SK-N-SH (cell line): ENCODE results near the gene EFHD2. TPM values are rescaled to one million over a fixed set of nuclear protein-coding genes. Genes with fewer than 3 reads are reported as not detected.

Experiments
- CTCF ChIA-PET: fragments of 300-600, 350-600 bp; formaldehyde crosslinking; extraction: SDS; loops from one replicate; lab custom pipeline; 2021; lab: Yijun Ruan, JAX
- POLR2A ChIA-PET: fragments of 350-600 bp; sonication (Branson Sonifier 250); formaldehyde crosslinking; extraction: SDS; loops from one replicate; lab custom pipeline; 2020; ENCODE audit warnings: antibody characterized with exemption, inconsistent platforms; lab: Yijun Ruan, JAX
- DNase-seq: peaks from one replicate; pipeline ENCODE4 v3.0.0; 2012
- H2AFZ ChIP-seq: fragments of 200-600 bp; sonication (generic); 2 replicates; pipeline ENCODE4 v1.8.1; 2016; ENCODE audit warnings: antibody characterized with exemption, mild to moderate bottlenecking, low read depth
- H3F3A ChIP-seq: fragments of 200-600 bp; sonication (generic); replicated peaks from 2 replicates; pipeline ENCODE3; 2016; ENCODE audit warnings: antibody characterized with exemption, mild to moderate bottlenecking; ENCODE audit not compliant: insufficient read depth
- H3K27ac ChIP-seq, 2 experiments: fragments of 200-500 bp in 1 of 2; fragments of 200-600 bp in 1 of 2; sonication (Bioruptor generic) in 1 of 2; sonication (generic), shearing (Covaris generic) in 1 of 2; 2 replicates each; pipeline versions ENCODE4 v1.5.1 to v1.6.1; 2014 to 2016; ENCODE audit warnings: low read depth in 2 of 2, inconsistent platforms in 1 of 2, low read length in 1 of 2, mild to moderate bottlenecking in 1 of 2, mixed read lengths in 1 of 2
- H3K27me3 ChIP-seq: fragments of 200-600 bp; sonication (generic), shearing (Covaris generic); 2 replicates; pipeline ENCODE4 v1.6.1; 2016; ENCODE audit warnings: mixed run types; ENCODE audit not compliant: insufficient read depth
- H3K36me3 ChIP-seq, 2 experiments: fragments of 200-500 bp in 1 of 2; fragments of 200-600 bp in 1 of 2; sonication (Bioruptor generic) in 1 of 2; sonication (generic) in 1 of 2; replicated peaks in 1 of 2; 2 replicates each; pipeline versions ENCODE3 to v1.5.1; 2014 to 2016; ENCODE audit warnings: low read length in 1 of 2, mild to moderate bottlenecking in 1 of 2; ENCODE audit not compliant: insufficient read depth in 2 of 2, control insufficient read depth in 1 of 2
- H3K4me1 ChIP-seq, 2 experiments: fragments of 200-500 bp in 1 of 2; fragments of 200-600 bp in 1 of 2; sonication (Bioruptor generic) in 1 of 2; sonication (generic), shearing (Covaris generic) in 1 of 2; 2 replicates each; pipeline versions ENCODE4 v1.5.1 to v1.6.1; 2014 to 2016; ENCODE audit warnings: low read depth in 1 of 2, low read length in 1 of 2, mixed run types in 1 of 2; ENCODE audit not compliant: insufficient read depth in 2 of 2, control insufficient read depth in 1 of 2
- H3K4me2 ChIP-seq: fragments of 200-600 bp; sonication (generic), shearing (Covaris generic); 2 replicates; pipeline ENCODE4 v1.6.1; 2017; ENCODE audit warnings: mixed run types
- H3K4me3 ChIP-seq, 2 experiments: fragments of 200-500 bp in 1 of 2; fragments of 200-600 bp in 1 of 2; sonication (Bioruptor generic) in 1 of 2; sonication (generic), shearing (Covaris generic) in 1 of 2; 2 replicates each; pipeline versions ENCODE4 v1.5.1 to v1.8.1; 2014 to 2016; ENCODE audit warnings: low read depth in 2 of 2, inconsistent platforms in 1 of 2, low read length in 1 of 2, mild to moderate bottlenecking in 1 of 2, mixed read lengths in 1 of 2, moderate library complexity in 1 of 2
- H3K79me2 ChIP-seq: fragments of 200-600 bp; sonication (generic); 2 replicates; pipeline ENCODE4 v1.8.1; 2017; ENCODE audit warnings: mild to moderate bottlenecking; ENCODE audit not compliant: insufficient read depth
- H3K9ac ChIP-seq: fragments of 200-600 bp; sonication (generic); 2 replicates; pipeline ENCODE4 v1.6.1; 2017; ENCODE audit warnings: mixed run types
- H3K9me2 ChIP-seq: fragments of 200-600 bp; sonication (generic); 2 replicates; pipeline ENCODE4 v1.6.1; 2017; ENCODE audit warnings: mixed run types
- H3K9me3 ChIP-seq: fragments of 200-600 bp; sonication (generic); 2 replicates; pipeline ENCODE4 v1.6.1; 2017; ENCODE audit warnings: mixed run types, mild to moderate bottlenecking, moderate library complexity
- H4K20me1 ChIP-seq: fragments of 200-600 bp; sonication (generic); 2 replicates; pipeline ENCODE4 v1.6.1; 2017; ENCODE audit warnings: mild to moderate bottlenecking, mixed run types; ENCODE audit not compliant: insufficient read depth
- CHD2 ChIP-seq: fragments of 150-350 bp; IDR thresholded peaks from 2 replicates; pipeline ENCODE4 v1.6.1; 2018; ENCODE audit warnings: low read length; ENCODE audit not compliant: partially characterized antibody
- ELF1 ChIP-seq: IDR thresholded peaks from 2 replicates; pipeline ENCODE4 v1.4.0; 2012
- EZH2phosphoT487 ChIP-seq: fragments of 200-600 bp; sonication (generic); IDR thresholded peaks from 2 replicates; pipeline ENCODE4 v1.6.1; 2017; ENCODE audit warnings: low read depth, mixed run types, mild to moderate bottlenecking, antibody characterized with exemption, moderate library complexity, borderline replicate concordance
- FOSL2 ChIP-seq: IDR thresholded peaks from 2 replicates; pipeline ENCODE4 v1.4.0; 2012; ENCODE audit warnings: low read depth, mild to moderate bottlenecking, moderate library complexity, borderline replicate concordance
- FOXJ3 ChIP-seq: sonication (generic); formaldehyde crosslinking; IDR thresholded peaks from 2 replicates; pipeline ENCODE4 v1.5.1; 2020; ENCODE audit warnings: mild to moderate bottlenecking, missing genetic modification reagents
- GABPA ChIP-seq: IDR thresholded peaks from 2 replicates; pipeline ENCODE4 v1.4.0; 2012; ENCODE audit warnings: low read depth, mild to moderate bottlenecking
- GATA2 ChIP-seq: sonication (generic); formaldehyde crosslinking; IDR thresholded peaks from 2 replicates; pipeline ENCODE4 v1.5.0; 2020; ENCODE audit warnings: mild to moderate bottlenecking, missing genetic modification reagents
- IRF3 ChIP-seq: fragments of 150-350 bp; IDR thresholded peaks from 2 replicates; pipeline ENCODE4 v1.6.1; 2016; ENCODE audit warnings: mild to moderate bottlenecking, low read depth, low read length
- MAX ChIP-seq: IDR thresholded peaks from 2 replicates; pipeline ENCODE4 v1.4.0; 2012; ENCODE audit warnings: low read depth
- MXI1 ChIP-seq: IDR thresholded peaks from 2 replicates; pipeline ENCODE4 v1.6.1; 2012; ENCODE audit warnings: mild to moderate bottlenecking, low read depth, low read length, improper control_type of control experiment
- POLR2AphosphoS5 ChIP-seq: IDR thresholded peaks from 2 replicates; pipeline ENCODE4 v1.6.1; 2012; ENCODE audit warnings: low read depth, low read length
- RAD21 ChIP-seq: IDR thresholded peaks from 2 replicates; pipeline ENCODE4 v1.6.1; 2012; ENCODE audit warnings: mild to moderate bottlenecking, low read length
- RCOR1 ChIP-seq: fragments of 150-350 bp; IDR thresholded peaks from 2 replicates; pipeline ENCODE4 v1.6.1; 2017; ENCODE audit warnings: antibody characterized with exemption, low read length
- RFX5 ChIP-seq: IDR thresholded peaks from 2 replicates; pipeline ENCODE4 v1.6.1; 2012; ENCODE audit warnings: mild to moderate bottlenecking, improper control_type of control experiment, low read length
- RXRA ChIP-seq: IDR thresholded peaks from 2 replicates; pipeline ENCODE4 v1.4.0; 2012; ENCODE audit warnings: low read depth, mild to moderate bottlenecking, borderline replicate concordance
- SMC3 ChIP-seq: IDR thresholded peaks from 2 replicates; pipeline ENCODE4 v1.6.1; 2012; ENCODE audit warnings: low read depth, low read length, improper control_type of control experiment
- TAF1 ChIP-seq: IDR thresholded peaks from 2 replicates; pipeline ENCODE4 v1.6.1; 2012; ENCODE audit warnings: low read depth, mild to moderate bottlenecking, low read length, moderate library complexity, borderline replicate concordance
- USF1 ChIP-seq: IDR thresholded peaks from 2 replicates; pipeline ENCODE4 v1.4.0; 2012; ENCODE audit warnings: low read depth, borderline replicate concordance
- WGBS: methylation state at CpG from one replicate; pipeline ENCODE4 v1.1.6; 2017; ENCODE audit warnings: low lambda C conversion rate; 5-methylcytosine and 5-hydroxymethylcytosine counted together
- polyA plus RNA-seq, 3 experiments: library from polyadenylated mRNA; depleted of rRNA; stranded (reverse); fragments of >200 nt; gene quantifications; 2 replicates each; pipeline ENCODE4 v1.2.3, GENCODE V29; 2012
- TF ChIP-seq, protein P1 (sequence below): IDR thresholded peaks from 2 replicates; pipeline ENCODE4 v1.4.0; 2012; ENCODE audit warnings: low read depth, borderline replicate concordance
- TF ChIP-seq, protein P2 (sequence below): fragments of 150-350 bp; IDR thresholded peaks from 2 replicates; pipeline ENCODE4 v1.6.1; 2017; ENCODE audit warnings: antibody characterized with exemption, low read length, low read depth, borderline replicate concordance

Gene EFHD2
- polyA plus RNA-seq, 1 of the 3 experiments (the other 2 are of a cell fraction), result 59.8 TPM

DNA sequence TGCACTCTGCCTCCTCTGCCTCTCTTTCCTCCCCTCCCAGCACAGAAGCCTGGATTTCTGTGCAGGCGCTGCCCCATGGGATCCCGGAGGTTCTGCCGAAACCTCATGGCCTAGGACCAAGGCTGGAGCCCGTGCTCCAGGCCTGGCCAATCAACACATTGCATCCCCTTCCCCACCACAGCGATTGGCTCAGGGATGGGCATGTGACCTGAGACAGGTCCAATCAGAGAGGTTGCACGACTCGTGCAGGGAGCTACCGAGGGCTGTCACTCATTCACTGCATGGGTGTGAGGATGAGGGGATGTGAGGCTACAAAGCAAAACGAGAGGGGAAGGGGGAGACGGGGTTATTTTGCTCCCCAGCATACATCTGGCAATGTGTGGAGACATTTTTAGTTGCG, 62.9 kb downstream of the EFHD2 start:
- no peak overlapping the region for H3K4me2 ChIP-seq
- DNase-seq, result no peak
- no peak overlapping the region for H2AFZ ChIP-seq
- POLR2A ChIA-PET, result no interaction called here
- no peaks in the 10 kb centered on the region for H3K79me2 ChIP-seq
- no peaks in the 10 kb centered on the region for H4K20me1 ChIP-seq
- no peaks in the 10 kb centered on the region for H3K9me2 ChIP-seq
- H3K9ac ChIP-seq, result no peak overlapping the region
- H3K4me3 ChIP-seq, result no peak overlapping the region
- 82% methylated on average over 11 of the region's 11 CpGs for WGBS
- H3F3A ChIP-seq, result no peaks in the 10 kb centered on the region
- no peaks in the 10 kb centered on the region for H3K27me3 ChIP-seq
- peaks cover 0 to 2% of the 10 kb centered on the region in 2 experiments; a peak in 1 of 4 replicates for H3K4me1 ChIP-seq
- CTCF ChIA-PET, result interaction anchor here (1.0 kb wide), 1 partner anchor 168 kb away, joined by 3 read pairs; no protein-coding TSS in a partner anchor
- H3K27ac ChIP-seq, result no peak overlapping the region
- H3K9me3 ChIP-seq, result no peaks in the 10 kb centered on the region
- TF ChIP-seq, protein P1, sequence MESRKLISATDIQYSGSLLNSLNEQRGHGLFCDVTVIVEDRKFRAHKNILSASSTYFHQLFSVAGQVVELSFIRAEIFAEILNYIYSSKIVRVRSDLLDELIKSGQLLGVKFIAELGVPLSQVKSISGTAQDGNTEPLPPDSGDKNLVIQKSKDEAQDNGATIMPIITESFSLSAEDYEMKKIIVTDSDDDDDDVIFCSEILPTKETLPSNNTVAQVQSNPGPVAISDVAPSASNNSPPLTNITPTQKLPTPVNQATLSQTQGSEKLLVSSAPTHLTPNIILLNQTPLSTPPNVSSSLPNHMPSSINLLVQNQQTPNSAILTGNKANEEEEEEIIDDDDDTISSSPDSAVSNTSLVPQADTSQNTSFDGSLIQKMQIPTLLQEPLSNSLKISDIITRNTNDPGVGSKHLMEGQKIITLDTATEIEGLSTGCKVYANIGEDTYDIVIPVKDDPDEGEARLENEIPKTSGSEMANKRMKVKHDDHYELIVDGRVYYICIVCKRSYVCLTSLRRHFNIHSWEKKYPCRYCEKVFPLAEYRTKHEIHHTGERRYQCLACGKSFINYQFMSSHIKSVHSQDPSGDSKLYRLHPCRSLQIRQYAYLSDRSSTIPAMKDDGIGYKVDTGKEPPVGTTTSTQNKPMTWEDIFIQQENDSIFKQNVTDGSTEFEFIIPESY, result no peak
- no peak for TF ChIP-seq POLR2AphosphoS5
- TF ChIP-seq, all 33 proteins: peak for 0
- H3K36me3 ChIP-seq, result no peaks in the 10 kb centered on the region

- POLR2A ChIA-PET, result no interaction called here
Measured at GRCh38 chr1:15475752-15476314, 66.1 kb downstream of the EFHD2 start, which contains the start of gene CELA2B. TSS of gene CELA2B (plus strand) at chr1:15476104. CDS start at chr1:15476126, 22 bp downstream.

More at GRCh38 chr1:15475752-15476314, 66.1 kb downstream of the EFHD2 start, which contains the start of gene CELA2B:
- Histone ChIP-seq H3K4me3 (no peak within 1 kb of the TSS), H2AFZ (no peak within 1 kb of the TSS), H3K27ac (no peak within 1 kb of the TSS), H4K20me1 (no peaks in the 10 kb centered on the region), H3K79me2 (no peaks in the 10 kb centered on the region), H3K4me2 (no peak within 1 kb of the TSS), H3K9ac (no peak within 1 kb of the TSS), H3K9me3 (no peaks in the 10 kb centered on the region), H3K36me3 (no peaks in the 10 kb centered on the region), H3K27me3 (no peaks in the 10 kb centered on the region), H3K4me1 (no peaks in the 10 kb centered on the region), H3F3A (no peaks in the 10 kb centered on the region), H3K9me2 (no peaks in the 10 kb centered on the region)
- TF ChIP-seq RCOR1 (no peak), GABPA (no peak), FOSL2 (no peak), MXI1 (no peak), ELF1 (no peak), GATA2 (CRISPR knock-in tag) (no peak), RFX5 (no peak), RXRA (no peak), CHD2 (no peak), TAF1 (no peak), FOXJ3 (CRISPR knock-in tag) (no peak), RAD21 (no peak), USF1 (no peak), IRF3 (no peak), EZH2phosphoT487 (no peak), MAX (no peak), SMC3 (no peak)
- TF ChIP-seq, protein P1, result no peak
- TF ChIP-seq, protein P2, sequence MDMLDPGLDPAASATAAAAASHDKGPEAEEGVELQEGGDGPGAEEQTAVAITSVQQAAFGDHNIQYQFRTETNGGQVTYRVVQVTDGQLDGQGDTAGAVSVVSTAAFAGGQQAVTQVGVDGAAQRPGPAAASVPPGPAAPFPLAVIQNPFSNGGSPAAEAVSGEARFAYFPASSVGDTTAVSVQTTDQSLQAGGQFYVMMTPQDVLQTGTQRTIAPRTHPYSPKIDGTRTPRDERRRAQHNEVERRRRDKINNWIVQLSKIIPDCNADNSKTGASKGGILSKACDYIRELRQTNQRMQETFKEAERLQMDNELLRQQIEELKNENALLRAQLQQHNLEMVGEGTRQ, result no peak
- 82% methylated on average over 5 of the region's 5 CpGs for WGBS
- DNase-seq, result no peak
- CTCF ChIA-PET, result no interaction called here
